ENCODE measurements around the gene IL20RB. TPM values are rescaled to one million over a fixed set of nuclear protein-coding genes. Genes with fewer than 3 reads are reported as not detected.

IL20RB gene
- polyA plus RNA-seq, 3 donors, result 0.16 to 1.2 TPM; not detected in 1

DNA sequence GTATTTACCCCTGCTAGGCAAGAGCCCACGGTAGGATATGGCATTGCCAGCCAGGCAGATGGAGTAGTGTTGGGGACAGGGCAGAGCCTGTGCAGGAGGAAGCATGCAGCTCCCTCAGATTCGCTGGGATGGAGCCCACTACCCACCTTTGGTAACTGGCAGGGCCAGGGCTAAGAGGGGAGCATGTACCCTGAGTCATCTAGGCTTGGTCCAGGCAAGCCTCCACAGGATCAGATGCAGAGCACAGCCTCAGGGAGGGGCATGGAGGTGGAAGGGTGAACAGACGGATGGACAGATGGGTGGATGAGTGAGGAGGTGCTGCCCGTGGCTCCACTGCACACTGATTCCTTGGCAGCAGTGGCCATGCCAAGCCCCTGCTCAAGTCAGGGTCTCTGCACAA lies 33.0 kb downstream of the IL20RB start:
- Histone ChIP-seq H3K36me3 (replicated peaks in 1 of 2; ENCODE audit: control insufficient read depth in 1 of 2, insufficient read depth in 2 of 2, low read length in 2 of 2) (no peaks in the 10 kb centered on the region), H3K4me3 (replicated peaks in 1 of 3; ENCODE audit: low read depth in 2 of 3, low read length in 3 of 3) (no peak overlapping the region), H4K20me1 (ENCODE audit: insufficient read depth, low read length) (no peaks in the 10 kb centered on the region), H3K4me2 (replicated peaks; ENCODE audit: extremely low read depth, low read length, poor library complexity, severe bottlenecking) (no peak overlapping the region), H3K9ac (ENCODE audit: insufficient read depth, low read length, poor library complexity, severe bottlenecking) (no peak overlapping the region), H3K79me2 (ENCODE audit: insufficient read depth, low read length) (no peaks in the 10 kb centered on the region), H3K27ac (ENCODE audit: low read depth in 1 of 2, low read length in 2 of 2) (no peak overlapping the region), H3K9me3 (replicated peaks in 1 of 2; ENCODE audit: control insufficient read depth in 1 of 2, insufficient read depth in 1 of 2, low read length in 2 of 2) (no peaks in the 10 kb centered on the region), H3K4me1 (ENCODE audit: control insufficient read depth in 1 of 2, insufficient read depth in 2 of 2, low read length in 2 of 2) (peaks cover 16 to 17% of the 10 kb centered on the region in 2 donors), H3K27me3 (ENCODE audit: control insufficient read depth in 2 of 2, insufficient read depth in 2 of 2, low read length in 2 of 2) (no peaks in the 10 kb centered on the region), H2AFZ (ENCODE audit: insufficient read depth, low read depth, low read length, poor library complexity, severe bottlenecking) (no peak overlapping the region)
- no peaks in the 10 kb centered on the region for H3K36me3 Mint-ChIP-seq
- WGBS (ENCODE audit: insufficient coverage), result 90% methylated on average over 2 of the region's 4 CpGs
- intact Hi-C loops (cut with micrococcal nuclease), result no loop called here
- no peak for DNase-seq
- no peak overlapping the region for H3K4me3 Mint-ChIP-seq
- H3K4me1 Mint-ChIP-seq, result peaks cover 19% of the 10 kb centered on the region
- no peak overlapping the region for H3K27ac Mint-ChIP-seq
- TF ChIP-seq, protein P1, sequence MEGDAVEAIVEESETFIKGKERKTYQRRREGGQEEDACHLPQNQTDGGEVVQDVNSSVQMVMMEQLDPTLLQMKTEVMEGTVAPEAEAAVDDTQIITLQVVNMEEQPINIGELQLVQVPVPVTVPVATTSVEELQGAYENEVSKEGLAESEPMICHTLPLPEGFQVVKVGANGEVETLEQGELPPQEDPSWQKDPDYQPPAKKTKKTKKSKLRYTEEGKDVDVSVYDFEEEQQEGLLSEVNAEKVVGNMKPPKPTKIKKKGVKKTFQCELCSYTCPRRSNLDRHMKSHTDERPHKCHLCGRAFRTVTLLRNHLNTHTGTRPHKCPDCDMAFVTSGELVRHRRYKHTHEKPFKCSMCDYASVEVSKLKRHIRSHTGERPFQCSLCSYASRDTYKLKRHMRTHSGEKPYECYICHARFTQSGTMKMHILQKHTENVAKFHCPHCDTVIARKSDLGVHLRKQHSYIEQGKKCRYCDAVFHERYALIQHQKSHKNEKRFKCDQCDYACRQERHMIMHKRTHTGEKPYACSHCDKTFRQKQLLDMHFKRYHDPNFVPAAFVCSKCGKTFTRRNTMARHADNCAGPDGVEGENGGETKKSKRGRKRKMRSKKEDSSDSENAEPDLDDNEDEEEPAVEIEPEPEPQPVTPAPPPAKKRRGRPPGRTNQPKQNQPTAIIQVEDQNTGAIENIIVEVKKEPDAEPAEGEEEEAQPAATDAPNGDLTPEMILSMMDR (IDR thresholded peaks at IDR 0.05), result no peak
- H3K9me3 Mint-ChIP-seq, result peaks cover 0 to 2% (median 0%) of the 10 kb centered on the region in 7 donors
- no peaks in the 10 kb centered on the region for H3K27me3 Mint-ChIP-seq (ENCODE audit: low read depth in 3 of 3)

- H4K20me1 ChIP-seq (ENCODE audit: insufficient read depth, low read length), result no peaks in the 10 kb centered on the region
- H2AFZ ChIP-seq (ENCODE audit: insufficient read depth, low read depth, low read length, poor library complexity, severe bottlenecking), result no peak overlapping the region
- no peak overlapping the region for H3K27ac ChIP-seq (ENCODE audit: low read depth in 1 of 2, low read length in 2 of 2)
- TF ChIP-seq, protein P1 (IDR thresholded peaks at IDR 0.05), result no peak
- no peak for DNase-seq
- no peaks in the 10 kb centered on the region for H3K27me3 ChIP-seq (ENCODE audit: control insufficient read depth in 2 of 2, insufficient read depth in 2 of 2, low read length in 2 of 2)
- peaks cover 32% of the 10 kb centered on the region for H3K4me1 Mint-ChIP-seq
- peaks cover 21 to 30% of the 10 kb centered on the region in 2 donors for H3K4me1 ChIP-seq (ENCODE audit: control insufficient read depth in 1 of 2, insufficient read depth in 2 of 2, low read length in 2 of 2)
- H3K4me3 Mint-ChIP-seq, result no peak overlapping the region
- no peaks in the 10 kb centered on the region for H3K9me3 ChIP-seq (replicated peaks in 1 of 2; ENCODE audit: control insufficient read depth in 1 of 2, insufficient read depth in 1 of 2, low read length in 2 of 2)
- no peak overlapping the region for H3K27ac Mint-ChIP-seq
- no peaks in the 10 kb centered on the region for H3K36me3 ChIP-seq (replicated peaks in 1 of 2; ENCODE audit: control insufficient read depth in 1 of 2, insufficient read depth in 2 of 2, low read length in 2 of 2)
- H3K36me3 Mint-ChIP-seq, result no peaks in the 10 kb centered on the region
- no peak overlapping the region for H3K9ac ChIP-seq (ENCODE audit: insufficient read depth, low read length, poor library complexity, severe bottlenecking)
- no peaks in the 10 kb centered on the region for H3K79me2 ChIP-seq (ENCODE audit: insufficient read depth, low read length)
- peaks cover 0 to 4% (median 1%) of the 10 kb centered on the region in 7 donors for H3K9me3 Mint-ChIP-seq
- no peak overlapping the region for H3K4me2 ChIP-seq (replicated peaks; ENCODE audit: extremely low read depth, low read length, poor library complexity, severe bottlenecking)
- H3K4me3 ChIP-seq (replicated peaks in 1 of 3; ENCODE audit: low read depth in 2 of 3, low read length in 3 of 3), result no peak overlapping the region
- H3K27me3 Mint-ChIP-seq (ENCODE audit: low read depth in 3 of 3), result no peaks in the 10 kb centered on the region
- intact Hi-C loops (cut with micrococcal nuclease), result no loop called here
- no CpG with 5 or more reads among the region's 2 CpGs for WGBS (ENCODE audit: insufficient coverage)
These were observed 34.3 kb downstream of the IL20RB start for GRCh38 chr3:136992115-136992514.
